Retinal pigment epithelial cell (primary cell): ENCODE data around the gene CACNA1B.

Source experiments
- DNase-seq: peaks from one replicate; pipeline ENCODE4 v3.0.0-alpha.2; 2010; ENCODE audit warnings: low read depth
- H3K4me3 ChIP-seq: 2 replicates; pipeline ENCODE4 v1.5.1; 2011; ENCODE audit warnings: mild to moderate bottlenecking, low read length, control low read depth, moderate library complexity
- CTCF ChIP-seq: conservative IDR thresholded peaks from 2 replicates; pipeline ENCODE4 v1.5.1; 2011; ENCODE audit warnings: low read depth, low read length, control low read depth, inconsistent platforms

The CACNA1B gene

GRCh38 chr9:137918331-137919094, 40.9 kb downstream of the CACNA1B start:
- no peak for TF ChIP-seq CTCF
- no peak for DNase-seq
- H3K4me3 ChIP-seq: no peak overlapping the region

GRCh38 chr9:137919095-137919465, 41.5 kb downstream of the CACNA1B start:
- no peak for TF ChIP-seq CTCF
- no peak overlapping the region for H3K4me3 ChIP-seq
- DNase-seq: no peak

- no peak for DNase-seq
- no peak for TF ChIP-seq CTCF
- no peak overlapping the region for H3K4me3 ChIP-seq
Observed at GRCh38 chr9:137919649-137920141, 42.1 kb downstream of the CACNA1B start.

GRCh38 chr9:137920753-137921152, 43.2 kb downstream of the CACNA1B start:
- no peak for TF ChIP-seq CTCF
- DNase-seq: no peak
- H3K4me3 ChIP-seq: no peak overlapping the region

GRCh38 chr9:137924169-137924568, 46.6 kb downstream of the CACNA1B start:
- TF ChIP-seq CTCF: no peak
- DNase-seq: no peak
- H3K4me3 ChIP-seq: no peak overlapping the region

GRCh38 chr9:137924761-137925369, 47.3 kb downstream of the CACNA1B start:
- no peak for TF ChIP-seq CTCF

GRCh38 chr9:137943655-137944054, 66.1 kb downstream of the CACNA1B start:
- no peak overlapping the region for H3K4me3 ChIP-seq
- TF ChIP-seq CTCF: no peak
- no peak for DNase-seq

More at GRCh38 chr9:137924761-137925369, 47.3 kb downstream of the CACNA1B start:
- DNase-seq: no peak
- H3K4me3 ChIP-seq: no peak overlapping the region
